GM10248 (cell line): Measurements from ENCODE around the gene LONP1.

Source experiments
- CTCF ChIA-PET: fragments of 300-600 bp; sonication (Branson Sonifier 250); formaldehyde crosslinking; extraction: SDS; loops from one replicate; lab custom pipeline; 2021; ENCODE audit warnings: antibody characterized with exemption; lab: Yijun Ruan, JAX
- POLR2A ChIA-PET: fragments of 350-650 bp; sonication (Branson Sonifier 250); formaldehyde crosslinking; extraction: SDS; loops from one replicate; lab custom pipeline; 2020; ENCODE audit warnings: antibody characterized with exemption; lab: Yijun Ruan, JAX
- DNase-seq: peaks from one replicate; pipeline ENCODE4 v3.0.0; 2012; ENCODE audit errors: extremely low spot score
- TF ChIP-seq, protein P1 (sequence below): IDR thresholded peaks from 2 replicates; pipeline ENCODE4 v1.5.1; 2012; ENCODE audit warnings: mild to moderate bottlenecking, low read depth; ENCODE audit errors: extremely low read depth, missing control alignments, control extremely low read depth

LONP1 gene

DNA sequence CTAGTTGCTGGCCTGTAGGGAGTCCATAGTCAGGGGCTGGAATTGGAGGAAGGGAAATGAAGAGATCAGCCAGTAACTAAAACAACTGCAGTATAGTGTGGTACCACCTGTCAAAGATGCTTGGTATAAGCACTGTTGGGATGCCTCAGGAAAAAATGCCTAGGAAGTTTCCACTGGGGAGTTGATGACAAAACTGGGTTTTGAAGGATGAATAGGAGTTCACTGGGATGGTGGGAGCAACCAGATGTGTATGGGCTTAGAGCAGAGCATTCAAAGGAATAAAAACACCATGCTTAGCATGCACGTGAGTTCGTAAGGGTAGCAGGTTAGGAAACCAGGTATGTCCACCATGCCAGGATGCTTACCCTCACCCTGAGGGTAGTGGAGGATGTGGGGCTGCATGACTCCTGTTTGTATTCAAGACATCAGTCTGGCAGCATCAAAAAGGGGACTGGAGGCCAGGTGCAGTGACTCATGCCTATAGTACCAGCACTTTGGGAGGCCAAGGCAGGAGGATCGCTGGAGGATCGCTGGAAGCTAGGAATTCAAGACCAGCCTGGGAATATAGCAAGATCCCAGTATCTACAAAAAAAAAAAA is 7.6 kb upstream of the LONP1 start:
- ChIA-PET POLR2A (no interaction called here), CTCF (interaction anchor here (0.8 kb wide), 1 partner anchor 40 kb away, joined by 3 read pairs; no protein-coding TSS in a partner anchor)
- no peak for DNase-seq
- TF ChIP-seq, protein P1, sequence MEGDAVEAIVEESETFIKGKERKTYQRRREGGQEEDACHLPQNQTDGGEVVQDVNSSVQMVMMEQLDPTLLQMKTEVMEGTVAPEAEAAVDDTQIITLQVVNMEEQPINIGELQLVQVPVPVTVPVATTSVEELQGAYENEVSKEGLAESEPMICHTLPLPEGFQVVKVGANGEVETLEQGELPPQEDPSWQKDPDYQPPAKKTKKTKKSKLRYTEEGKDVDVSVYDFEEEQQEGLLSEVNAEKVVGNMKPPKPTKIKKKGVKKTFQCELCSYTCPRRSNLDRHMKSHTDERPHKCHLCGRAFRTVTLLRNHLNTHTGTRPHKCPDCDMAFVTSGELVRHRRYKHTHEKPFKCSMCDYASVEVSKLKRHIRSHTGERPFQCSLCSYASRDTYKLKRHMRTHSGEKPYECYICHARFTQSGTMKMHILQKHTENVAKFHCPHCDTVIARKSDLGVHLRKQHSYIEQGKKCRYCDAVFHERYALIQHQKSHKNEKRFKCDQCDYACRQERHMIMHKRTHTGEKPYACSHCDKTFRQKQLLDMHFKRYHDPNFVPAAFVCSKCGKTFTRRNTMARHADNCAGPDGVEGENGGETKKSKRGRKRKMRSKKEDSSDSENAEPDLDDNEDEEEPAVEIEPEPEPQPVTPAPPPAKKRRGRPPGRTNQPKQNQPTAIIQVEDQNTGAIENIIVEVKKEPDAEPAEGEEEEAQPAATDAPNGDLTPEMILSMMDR: no peak

DNA sequence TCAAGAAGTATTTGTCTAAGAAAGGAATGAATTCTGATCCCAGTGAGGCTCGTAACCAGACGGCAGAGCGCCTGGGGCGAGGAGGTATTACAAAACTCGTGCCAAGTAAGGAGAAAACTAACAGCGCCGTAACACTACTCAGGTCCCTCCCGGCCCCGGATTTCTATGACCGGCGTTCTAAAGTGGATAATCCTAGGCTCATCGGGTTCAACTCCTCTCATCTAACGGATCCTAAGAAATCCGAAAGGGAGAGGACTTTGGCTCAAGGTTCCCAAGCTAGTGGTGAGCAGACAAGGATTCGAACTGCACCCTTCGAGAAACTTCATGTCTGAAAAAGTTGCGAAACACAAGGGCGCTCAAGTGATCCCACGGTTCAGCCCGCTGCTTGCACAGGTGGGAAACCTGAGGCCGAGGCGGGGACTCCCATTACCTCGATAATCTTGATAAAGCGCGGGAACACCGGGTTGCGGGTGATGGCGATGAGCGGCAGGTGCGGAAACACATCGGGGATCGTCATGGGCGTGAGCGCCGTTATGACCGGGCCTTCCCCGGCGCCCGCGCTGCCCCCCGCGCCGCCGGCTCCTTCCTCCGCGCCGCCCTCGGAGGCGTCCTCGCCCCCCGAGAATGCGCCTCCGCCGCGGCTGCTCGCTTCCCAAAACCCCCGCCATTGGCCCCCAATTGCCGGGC is 529 bp downstream of the LONP1 start:
- POLR2A ChIA-PET: interaction anchor here (1.1 to 1.8 kb wide), 4 partner anchors 10 to 30 kb away, joined by 3 to 9 read pairs (median 6); partner anchors contain the start of gene RPL36
- CTCF ChIA-PET: interaction anchor here (1.3 to 6.5 kb wide), 4 partner anchors 24 to 302 kb away, joined by 3 to 79 read pairs (median 4); partner anchors contain the start of genes PRR22 and RPL36
- DNase-seq: no peak
- TF ChIP-seq, protein P1: no peak

DNA sequence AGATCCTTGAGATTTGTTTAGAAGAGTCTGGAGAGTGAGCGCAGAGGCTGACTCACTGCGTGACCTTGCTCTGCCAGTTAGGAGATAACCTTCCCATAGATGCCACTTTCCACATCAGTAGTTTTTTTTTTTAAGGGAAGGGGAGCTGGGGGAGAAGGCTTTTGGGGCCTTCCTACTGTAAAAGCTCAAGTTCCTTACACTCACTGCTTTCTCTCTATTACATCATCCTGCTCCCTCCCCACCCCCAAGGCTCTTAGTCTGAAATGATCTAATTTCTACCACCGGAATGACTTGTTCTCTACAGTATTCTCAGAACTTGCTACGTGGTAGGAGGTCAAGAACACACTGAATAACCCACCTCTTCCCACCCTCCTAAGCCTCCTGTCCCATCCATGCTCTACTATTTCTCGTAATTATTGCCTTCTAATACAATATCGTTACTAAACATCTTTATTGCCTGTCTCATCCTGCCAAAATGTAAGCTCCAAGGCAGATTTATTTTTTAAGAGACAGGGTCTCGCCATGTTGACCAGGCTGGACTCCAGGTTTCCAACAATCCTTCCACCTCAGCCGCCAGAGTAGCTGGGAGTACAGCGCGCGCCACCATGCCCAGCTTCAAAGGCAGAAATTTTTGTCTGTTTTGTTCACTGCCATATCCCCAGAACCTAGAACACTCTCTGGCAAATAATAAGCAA is 1.2 kb downstream of the LONP1 start:
- POLR2A ChIA-PET: interaction anchor here (0.6 to 1.8 kb wide), 7 partner anchors 9 to 833 kb away, joined by 3 to 8 read pairs (median 5); partner anchors contain the start of gene RPL36
- peak; percentile 64 for DNase-seq
- TF ChIP-seq, protein P1: no peak
- CTCF ChIA-PET: interaction anchor here (0.9 to 6.5 kb wide), 6 partner anchors 9 to 303 kb away, joined by 3 to 79 read pairs (median 3); partner anchors contain the start of gene RPL36

DNA sequence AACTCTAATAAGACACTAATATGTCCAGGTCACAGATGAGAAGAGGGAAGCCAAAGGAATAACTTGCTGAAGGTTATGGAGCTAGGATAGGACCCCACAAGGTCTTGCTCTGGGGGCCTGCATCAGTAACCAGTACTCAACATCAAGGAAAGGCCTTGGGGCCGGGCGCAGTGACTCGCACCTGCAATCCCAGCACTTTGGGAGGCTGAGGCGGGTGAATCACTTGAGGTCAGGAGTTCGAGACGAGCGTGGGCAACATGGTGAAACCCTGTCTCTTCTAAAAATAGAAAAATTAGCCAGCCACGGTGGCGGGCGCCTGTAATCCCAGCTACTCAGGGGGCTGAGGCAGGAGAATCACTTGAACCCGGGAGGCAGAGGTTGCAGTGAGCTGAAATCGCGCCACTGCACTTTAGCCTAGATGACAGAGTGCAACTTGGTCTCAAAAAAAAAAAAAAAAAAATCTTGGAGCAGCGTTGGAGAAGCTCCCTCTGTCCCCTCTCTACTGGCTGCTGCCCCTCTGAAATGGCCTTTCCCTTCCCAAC is 1.8 kb downstream of the LONP1 start:
- ChIA-PET POLR2A (interaction anchor here (0.6 to 1.8 kb wide), 8 partner anchors 8 to 834 kb away, joined by 3 to 8 read pairs (median 4); partner anchors contain the start of gene RPL36), CTCF (interaction anchor here (0.9 to 6.5 kb wide), 6 partner anchors 9 to 86 kb away, joined by 3 to 79 read pairs (median 3); partner anchors contain the start of gene RPL36)
- DNase-seq: no peak
- TF ChIP-seq, protein P1: no peak

DNA sequence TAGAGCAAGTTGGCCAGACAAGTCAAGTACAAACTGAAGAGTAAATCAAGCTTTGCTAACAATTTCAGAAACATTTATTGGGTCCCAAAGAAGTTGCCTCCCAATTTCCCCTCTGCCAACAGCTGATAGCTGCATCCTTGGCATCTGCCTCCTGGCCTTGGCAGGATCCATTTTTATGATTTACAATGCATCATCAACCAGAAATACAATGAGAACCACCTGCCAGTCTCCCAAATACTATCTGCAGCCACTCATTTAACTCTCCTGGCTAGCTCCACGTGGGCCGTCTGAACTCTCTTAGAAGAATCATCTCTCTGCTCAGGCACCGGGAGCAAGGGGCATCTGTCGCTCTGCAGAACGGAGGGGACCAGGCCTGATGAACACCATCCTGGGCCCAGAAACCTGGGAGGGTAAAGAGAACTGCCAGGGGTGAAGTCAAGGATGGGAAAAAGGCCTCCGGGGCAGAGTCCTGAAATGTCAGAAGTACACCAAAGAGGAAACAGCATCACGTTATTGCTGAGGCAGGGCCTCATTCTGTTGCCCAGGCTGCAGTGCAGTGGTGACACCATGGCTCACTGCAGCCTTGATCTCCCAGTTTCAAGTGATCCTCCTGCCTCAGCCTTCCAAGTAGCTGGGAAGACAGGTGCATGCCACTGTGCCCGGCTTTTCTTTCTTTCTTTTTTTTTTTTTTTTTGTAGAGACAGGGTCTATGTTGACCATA is 2.6 kb downstream of the LONP1 start:
- ChIA-PET POLR2A (interaction anchor here (0.7 to 1.8 kb wide), 3 partner anchors 9 to 573 kb away, joined by 3 to 8 read pairs (median 4); partner anchors contain the start of gene RPL36), CTCF (interaction anchor here (0.9 to 6.5 kb wide), 5 partner anchors 8 to 87 kb away, joined by 3 to 79 read pairs (median 3); partner anchors contain the start of gene RPL36)
- DNase-seq: no peak
- TF ChIP-seq, protein P1: no peak
